Activated naive CD4-positive, alpha-beta T cell treated with Interleukin-2 at 50 U/mL for 16 hours (primary cell): Measurements from ENCODE around the gene DNAJC6.

Experiments
- DNase-seq: peaks from one replicate; pipeline ENCODE4 v3.0.0-alpha.2; 2020

DNAJC6 gene

GRCh38 chr1:65297706-65298105 is 11.6 kb upstream of the DNAJC6 start:
- DNase-seq: no peak

- DNase-seq: no peak
Observed at GRCh38 chr1:65299328-65299727, 10.0 kb upstream of the DNAJC6 start.

GRCh38 chr1:65308781-65309303 is 501 bp upstream of the DNAJC6 start:
- DNase-seq: no peak

- DNase-seq: no peak
Observed at GRCh38 chr1:65310078-65310587, 790 bp downstream of the DNAJC6 start.

- DNase-seq: no peak
Observed at GRCh38 chr1:65311760-65312159, 2.4 kb downstream of the DNAJC6 start.

- DNase-seq: no peak
Observed at GRCh38 chr1:65316233-65316632, 6.9 kb downstream of the DNAJC6 start.

GRCh38 chr1:65317866-65318653 is 8.7 kb downstream of the DNAJC6 start:
- no peak for DNase-seq

- DNase-seq: no peak
Observed at GRCh38 chr1:65319141-65319540, 9.8 kb downstream of the DNAJC6 start.

GRCh38 chr1:65319754-65320153 is 10.4 kb downstream of the DNAJC6 start:
- no peak for DNase-seq

GRCh38 chr1:65321879-65322278 is 12.5 kb downstream of the DNAJC6 start:
- no peak for DNase-seq

GRCh38 chr1:65323246-65323645 is 13.9 kb downstream of the DNAJC6 start:
- no peak for DNase-seq

GRCh38 chr1:65330021-65330420 is 20.7 kb downstream of the DNAJC6 start:
- no peak for DNase-seq

- DNase-seq: no peak
Observed at GRCh38 chr1:65330822-65331221, 21.5 kb downstream of the DNAJC6 start.

- DNase-seq: no peak
Observed at GRCh38 chr1:65332821-65333220, 23.5 kb downstream of the DNAJC6 start.

- DNase-seq: no peak
Observed at GRCh38 chr1:65334081-65334480, 24.7 kb downstream of the DNAJC6 start.

GRCh38 chr1:65339866-65340468 is 30.6 kb downstream of the DNAJC6 start:
- no peak for DNase-seq

GRCh38 chr1:65341381-65341780 is 32.0 kb downstream of the DNAJC6 start:
- no peak for DNase-seq

GRCh38 chr1:65343286-65343685 is 33.9 kb downstream of the DNAJC6 start:
- DNase-seq: no peak

- DNase-seq: no peak
Observed at GRCh38 chr1:65344171-65344814, 35.0 kb downstream of the DNAJC6 start.

- DNase-seq: no peak
Observed at GRCh38 chr1:65346190-65346589, 36.8 kb downstream of the DNAJC6 start.

GRCh38 chr1:65355031-65355712 is 45.8 kb downstream of the DNAJC6 start:
- no peak for DNase-seq

GRCh38 chr1:65357291-65357960 is 48.1 kb downstream of the DNAJC6 start:
- no peak for DNase-seq

GRCh38 chr1:65359888-65360287 is 50.5 kb downstream of the DNAJC6 start:
- no peak for DNase-seq
